RKO (cell line): Measurements from ENCODE around the gene FEM1C.

ENCODE experiments used
- DNase-seq: peaks from one replicate; pipeline ENCODE4 v3.0.0-alpha.2; 2016; ENCODE audit warnings: low spot score

Gene FEM1C

DNA sequence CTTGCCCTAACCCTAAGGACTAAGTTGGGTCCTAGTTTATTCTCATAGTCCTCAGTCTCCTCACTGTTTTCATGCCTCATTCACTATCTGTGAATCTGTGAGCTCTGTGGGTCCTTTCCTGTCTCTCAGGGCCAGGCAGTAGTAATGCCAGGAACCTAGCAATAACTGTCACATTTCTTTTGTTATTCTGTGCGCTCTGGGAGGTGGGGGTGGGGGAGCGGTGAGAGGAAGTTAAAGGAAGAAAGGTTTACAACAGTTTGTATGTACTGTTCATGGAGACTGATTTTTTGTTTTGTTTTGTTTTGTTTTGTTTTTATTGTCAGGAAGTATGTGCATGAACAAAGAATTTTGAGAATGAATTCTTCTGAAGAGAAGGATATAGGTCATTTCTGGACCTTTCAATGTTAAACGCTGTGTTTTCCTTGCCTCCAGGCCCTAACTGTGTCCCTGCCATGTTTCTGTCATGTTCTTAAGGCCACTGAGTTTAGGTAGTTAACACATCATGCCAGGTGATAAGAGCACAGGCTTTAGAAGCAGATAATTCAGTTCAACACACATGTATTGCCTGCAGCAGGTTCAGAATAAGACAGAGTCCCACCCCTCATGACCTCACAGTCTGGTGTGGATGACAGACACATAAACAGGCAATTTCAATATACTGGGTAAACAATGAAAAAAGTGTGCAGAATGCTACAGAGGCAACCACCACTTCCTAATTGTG, 13.3 kb upstream of the FEM1C start:
- DNase-seq, result no peak

DNA sequence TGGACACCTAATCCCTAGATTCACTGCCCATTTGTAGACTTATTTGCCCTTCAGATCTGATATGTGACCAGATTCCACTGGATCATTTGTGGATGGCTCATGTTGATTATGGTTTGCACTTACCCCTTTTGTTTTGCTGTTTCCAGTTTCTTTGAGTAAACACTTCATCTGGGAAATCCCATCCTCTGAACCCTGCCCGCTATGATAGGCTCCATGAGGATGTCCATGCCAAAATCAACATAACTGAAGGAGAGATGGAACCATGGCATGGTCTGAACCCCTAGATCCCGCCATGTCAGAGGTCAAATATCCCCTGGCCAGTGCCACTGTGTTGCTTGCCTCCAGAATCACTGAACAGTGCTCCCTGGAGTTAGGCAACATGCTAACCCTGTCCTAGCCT, 11.7 kb upstream of the FEM1C start:
- no peak for DNase-seq

DNA sequence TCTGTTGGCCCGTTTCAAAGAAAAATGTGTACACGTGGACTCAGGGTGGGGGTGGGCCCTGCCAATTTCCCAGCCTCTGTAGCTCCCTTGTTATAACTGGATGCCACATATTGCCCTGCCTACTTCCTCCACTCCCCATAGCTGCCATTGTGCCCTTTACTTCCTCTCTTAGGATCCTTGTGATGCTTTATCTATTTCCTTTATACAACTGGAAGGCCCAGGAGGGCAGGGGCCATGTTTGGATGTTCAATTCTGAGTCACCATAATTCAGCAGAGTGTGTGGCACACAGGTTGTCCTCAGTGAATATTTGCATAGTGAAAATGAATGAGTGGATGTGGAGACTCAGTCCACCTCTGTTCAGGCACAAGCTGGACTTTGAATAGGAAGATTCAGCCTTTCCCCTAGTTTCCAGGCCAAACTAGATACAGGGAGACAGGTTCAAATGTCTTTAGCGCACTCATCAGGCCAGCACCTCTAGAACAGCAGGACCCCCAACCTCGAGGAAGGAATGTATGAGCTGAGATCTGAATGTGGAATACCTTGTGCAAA, 10.6 kb upstream of the FEM1C start:
- DNase-seq, result no peak

DNA sequence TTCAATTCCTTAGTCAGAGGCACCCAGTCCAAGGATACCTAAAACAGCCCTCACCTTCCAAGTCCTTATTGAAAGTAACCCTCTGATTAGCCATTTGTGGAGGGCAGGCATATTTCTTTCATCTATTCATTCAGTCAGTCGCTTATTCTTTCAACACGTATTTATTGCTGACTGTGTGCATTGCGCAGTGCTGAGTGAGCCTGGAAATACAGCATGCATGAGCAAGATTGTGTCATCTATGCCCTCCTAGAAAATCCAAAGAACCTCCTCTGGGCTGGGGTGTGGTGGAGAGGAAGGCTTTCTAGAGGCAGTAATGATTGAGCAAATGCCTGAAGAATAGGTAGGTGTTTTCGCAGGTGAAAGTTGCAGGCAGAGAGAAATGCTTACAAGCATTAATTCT, 8.5 kb upstream of the FEM1C start:
- DNase-seq, result no peak

DNA sequence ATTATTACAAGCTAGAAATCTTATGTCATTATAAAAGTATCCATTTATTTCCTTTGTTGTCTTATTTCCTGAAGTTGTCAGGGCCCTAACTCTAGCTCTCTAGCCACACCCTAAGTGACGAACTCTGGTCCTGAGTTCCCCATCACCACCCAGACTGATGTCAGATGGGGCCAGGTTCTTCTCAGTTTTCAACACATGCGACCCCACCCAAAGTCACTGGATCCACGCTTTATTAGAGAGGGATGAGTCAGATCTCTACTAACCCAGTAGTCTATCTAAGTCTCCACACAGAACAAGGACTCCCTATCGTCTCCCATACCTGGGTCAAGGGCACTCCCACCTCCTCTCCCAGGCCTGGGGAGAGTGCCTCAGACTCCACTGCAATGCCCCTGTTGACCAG, 6.8 kb upstream of the FEM1C start:
- no peak for DNase-seq

DNA sequence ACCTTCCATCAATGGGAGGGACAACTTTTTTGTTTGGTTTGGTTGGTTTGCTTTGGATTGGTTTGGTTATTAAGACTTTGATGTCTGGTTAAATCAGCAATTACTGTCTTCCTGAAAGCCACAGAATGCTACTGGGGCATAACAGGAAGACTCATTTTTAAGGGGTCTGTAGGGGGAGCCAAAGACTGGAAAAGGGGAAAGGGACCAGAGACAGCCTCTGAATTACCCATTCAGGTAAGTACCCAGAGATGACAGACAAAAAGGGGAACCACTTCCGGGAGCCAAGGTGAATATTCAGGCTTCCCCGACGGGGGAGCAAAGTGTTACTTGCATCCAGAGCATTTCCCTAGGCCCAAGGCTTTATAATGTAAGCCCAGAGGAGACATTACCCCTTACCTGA, 4.6 kb upstream of the FEM1C start:
- no peak for DNase-seq

DNA sequence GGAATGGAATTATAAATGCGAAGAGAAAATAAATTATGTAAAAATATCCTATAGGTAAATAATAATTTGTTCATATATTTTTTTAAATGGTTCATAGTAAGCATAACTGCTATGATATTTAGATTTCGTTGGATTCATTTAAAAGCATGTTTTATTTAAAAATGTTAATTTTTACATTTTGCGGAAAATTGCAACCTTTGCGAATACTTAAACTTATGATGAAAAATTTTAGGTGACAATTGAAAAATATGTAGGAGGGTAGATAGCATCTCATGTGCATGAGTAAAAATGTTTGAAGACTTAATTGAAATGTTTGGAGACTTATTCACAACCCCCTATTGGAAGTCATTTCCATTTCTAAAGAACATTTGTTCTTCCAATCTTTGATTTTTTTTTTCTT, 4.1 kb upstream of the FEM1C start:
- DNase-seq, result no peak

DNA sequence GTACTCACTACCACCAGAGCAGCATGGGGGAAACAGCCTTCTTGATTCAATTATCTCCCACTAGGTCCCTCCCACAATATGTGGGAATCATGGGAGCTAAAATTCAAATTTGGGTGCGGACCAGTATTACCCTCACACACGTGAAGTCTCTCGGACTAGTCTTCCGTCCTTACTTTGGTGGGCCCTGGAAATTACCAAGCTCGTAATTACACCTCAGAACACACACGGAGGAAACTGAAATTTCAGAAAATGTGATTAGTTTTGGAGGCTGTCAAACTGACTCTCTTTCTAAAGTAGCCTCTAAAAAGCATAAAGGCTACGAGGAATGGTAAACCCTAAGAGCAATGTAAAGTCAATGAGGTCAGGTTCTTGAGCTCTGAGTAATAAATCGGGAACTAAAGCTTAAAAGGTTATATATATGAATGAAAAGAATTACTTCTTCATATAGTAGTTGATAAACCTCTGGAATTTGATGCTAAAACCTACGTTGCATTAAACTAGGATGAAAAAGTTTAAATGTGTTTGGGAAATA, 842 bp upstream of the FEM1C start:
- DNase-seq, result no peak

DNA sequence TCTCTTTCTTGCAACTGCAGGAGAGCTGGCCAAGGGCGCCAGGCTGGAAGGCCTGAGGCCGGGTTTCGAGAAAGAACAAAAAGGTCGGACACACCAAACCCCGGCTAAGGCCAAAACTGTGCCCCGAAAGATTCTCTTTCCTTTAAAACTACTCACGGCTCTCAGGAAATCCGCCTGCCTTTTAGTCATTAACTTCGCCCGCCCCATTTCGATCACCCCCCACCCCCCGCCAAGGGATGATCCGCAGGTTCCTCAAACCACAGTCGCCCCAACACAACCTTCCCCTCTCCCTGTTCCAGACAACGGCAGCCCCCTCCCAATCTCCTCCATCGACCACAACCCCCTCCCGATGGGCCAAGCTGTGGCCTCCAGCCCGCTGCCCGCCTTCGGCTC, 536 bp downstream of the FEM1C start:
- peak; percentile 71 for DNase-seq

DNA sequence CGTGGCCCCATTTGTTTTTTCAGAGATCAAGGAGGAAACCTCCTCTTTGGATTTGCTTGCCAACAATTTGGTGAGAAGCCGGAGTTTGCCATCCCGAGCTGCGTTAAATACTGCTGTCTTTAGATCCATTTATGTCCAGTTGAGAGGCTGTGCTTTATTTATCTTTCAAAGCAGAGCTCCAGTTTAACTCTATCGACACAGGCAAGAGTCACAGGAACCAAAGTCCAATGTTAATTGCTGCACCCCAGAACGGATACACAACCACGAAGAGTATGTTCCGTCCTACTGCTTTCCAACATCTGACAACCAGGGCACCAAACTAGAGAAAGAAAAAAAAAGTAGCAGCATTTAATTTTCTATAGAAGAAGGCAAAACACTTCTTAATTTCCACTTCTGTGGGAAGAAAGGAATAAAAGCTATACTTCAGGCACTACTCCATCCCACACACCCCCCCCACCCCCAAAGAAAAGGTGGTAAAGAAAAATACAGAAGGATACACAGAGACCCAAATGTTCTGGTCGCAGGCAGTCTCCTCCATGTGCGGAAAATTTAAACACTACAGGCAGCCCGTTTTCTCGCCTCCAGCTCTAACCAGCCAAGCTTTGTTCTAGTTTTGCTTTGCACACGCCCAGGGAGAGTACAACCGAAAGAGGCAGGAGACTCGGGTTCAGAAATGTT, 1.1 kb downstream of the FEM1C start:
- peak; percentile 65 for DNase-seq

DNA sequence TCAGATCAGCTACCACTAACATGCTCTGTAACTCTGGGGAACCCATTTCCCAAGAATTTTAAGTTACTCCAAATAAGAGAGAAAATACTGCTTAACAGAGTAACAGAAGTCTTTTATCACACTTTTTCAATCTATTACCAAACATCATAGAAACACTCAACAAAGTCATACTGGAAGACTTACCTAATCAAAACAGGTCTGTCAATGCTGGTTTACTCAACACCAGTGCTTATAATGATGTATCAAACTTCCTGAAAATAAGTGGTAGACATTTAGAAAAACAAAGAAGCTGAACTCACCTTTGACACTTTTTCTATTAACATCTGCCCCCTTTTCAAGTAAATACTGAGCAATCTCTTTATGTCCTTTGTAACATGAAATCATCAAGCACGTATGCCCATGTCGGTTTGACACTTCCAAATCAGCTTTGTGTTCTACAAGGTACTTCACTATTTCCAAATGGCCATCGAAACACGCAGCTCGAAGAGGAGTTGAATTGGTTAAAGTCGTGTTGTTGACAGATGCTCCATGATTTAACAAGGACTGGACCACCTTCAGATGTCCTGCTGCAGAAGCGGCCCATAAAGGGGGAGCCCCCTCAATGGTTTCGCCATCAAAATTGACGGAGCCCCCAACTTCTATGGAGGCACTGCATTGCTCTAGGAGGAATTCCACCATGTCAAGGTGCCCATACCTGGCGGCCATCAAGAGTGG, 1.8 kb downstream of the FEM1C start:
- peak; percentile 35 for DNase-seq

DNA sequence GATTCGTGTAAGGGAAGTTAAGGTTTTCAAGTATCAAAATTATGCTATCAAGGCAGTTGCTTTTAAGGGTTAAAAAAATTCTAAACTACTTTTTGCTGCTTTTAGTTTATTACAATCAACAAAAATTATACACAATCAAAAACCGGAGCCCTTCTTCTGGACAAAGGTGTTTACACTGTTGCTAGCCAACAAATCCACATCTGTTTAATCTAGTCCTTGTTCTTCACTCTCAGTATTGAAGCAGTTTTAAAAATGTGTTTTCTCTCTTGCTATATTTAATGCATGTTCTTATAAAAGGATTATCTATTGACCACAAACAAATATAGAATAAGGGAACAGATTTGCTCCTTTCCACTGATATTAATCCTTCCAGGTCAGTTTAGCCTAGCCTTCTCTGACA, 2.5 kb downstream of the FEM1C start:
- DNase-seq, result peak; percentile 37

DNA sequence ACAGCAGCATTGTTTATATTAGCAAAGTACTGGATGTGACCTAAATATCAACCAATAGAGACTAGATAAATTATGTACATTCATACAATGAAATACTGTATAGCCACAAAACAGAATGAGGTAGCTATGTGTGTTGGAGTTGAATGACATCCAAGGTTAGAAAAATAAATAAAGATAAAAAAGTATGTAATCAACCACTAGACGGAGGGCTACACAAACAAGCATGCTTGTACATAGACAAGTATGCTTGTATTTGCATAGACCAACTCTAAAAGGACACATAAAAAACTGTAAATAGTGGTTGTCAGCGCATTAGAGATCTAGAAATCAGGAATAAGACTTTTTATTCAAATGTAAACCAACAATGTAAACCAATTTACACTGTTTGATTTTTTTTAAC, 3.0 kb downstream of the FEM1C start:
- peak; percentile 38 for DNase-seq

DNA sequence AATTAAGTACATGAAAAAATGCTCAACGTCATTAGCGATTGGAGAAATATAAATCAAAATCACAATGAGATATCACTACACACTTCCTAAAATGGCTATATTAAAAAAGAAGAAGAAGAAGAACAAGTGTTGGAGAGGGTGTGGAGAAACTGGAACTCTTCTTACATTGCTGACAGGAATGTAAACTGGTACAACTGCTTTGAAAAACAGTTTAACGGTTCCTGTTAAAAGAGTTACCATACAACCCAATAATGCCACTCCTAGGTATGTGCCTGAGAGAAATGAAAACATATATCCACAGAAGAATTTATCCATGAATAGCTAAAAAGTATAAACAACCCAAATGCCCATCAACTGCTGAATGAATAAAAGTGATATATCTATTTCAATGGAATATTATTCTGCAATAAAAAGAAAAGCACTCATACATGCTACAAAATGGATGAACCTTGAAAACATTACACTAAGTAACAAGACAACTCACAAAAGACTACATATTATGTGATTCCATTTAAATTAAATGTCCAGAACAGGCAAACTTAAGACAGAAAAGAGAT, 9.0 kb downstream of the FEM1C start:
- DNase-seq, result no peak

DNA sequence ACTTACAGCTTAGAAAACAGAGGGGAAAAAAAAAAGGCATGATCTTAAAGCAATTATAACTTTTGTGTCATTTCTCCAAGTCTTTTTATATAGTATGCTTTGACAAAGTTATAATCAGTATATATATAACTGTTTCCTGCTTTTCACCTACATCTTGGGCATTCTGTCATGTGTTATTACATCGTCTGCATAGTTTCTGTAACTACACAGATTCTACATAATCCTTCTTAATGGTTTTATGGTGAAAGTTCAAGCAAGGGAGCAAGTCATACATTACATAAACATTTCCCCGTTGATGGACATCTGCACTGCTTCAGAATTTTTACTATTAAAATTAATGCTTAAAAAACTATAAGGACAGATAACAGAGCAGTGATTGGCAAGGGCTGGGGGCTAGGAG, 12.1 kb downstream of the FEM1C start:
- no peak for DNase-seq

DNA sequence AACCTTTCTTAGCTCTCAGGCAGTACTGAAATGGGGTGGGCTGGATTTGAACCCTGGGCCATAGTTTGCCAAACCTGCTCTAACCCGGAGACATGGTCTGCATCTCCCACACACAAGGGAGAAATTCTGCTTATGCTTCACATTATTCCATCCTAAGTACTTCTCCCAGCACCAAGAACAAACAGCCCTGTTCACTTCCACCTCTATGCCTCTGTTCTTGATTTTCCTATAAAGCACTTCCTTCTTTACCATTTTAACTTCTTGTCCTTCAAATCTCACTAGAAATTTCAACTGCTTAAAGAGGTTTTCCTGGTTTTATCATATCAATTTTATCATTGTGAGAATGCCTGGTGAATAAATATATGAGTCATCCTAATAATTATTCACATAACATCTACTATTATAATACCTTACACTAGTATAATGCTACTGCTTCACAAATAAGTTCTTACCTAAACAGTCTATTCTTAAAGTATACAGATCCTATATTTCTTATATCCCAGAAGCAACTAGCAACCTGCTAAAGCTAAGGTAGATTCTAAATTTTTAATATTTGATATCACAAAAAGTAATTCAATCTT, 12.7 kb downstream of the FEM1C start:
- DNase-seq, result no peak

DNA sequence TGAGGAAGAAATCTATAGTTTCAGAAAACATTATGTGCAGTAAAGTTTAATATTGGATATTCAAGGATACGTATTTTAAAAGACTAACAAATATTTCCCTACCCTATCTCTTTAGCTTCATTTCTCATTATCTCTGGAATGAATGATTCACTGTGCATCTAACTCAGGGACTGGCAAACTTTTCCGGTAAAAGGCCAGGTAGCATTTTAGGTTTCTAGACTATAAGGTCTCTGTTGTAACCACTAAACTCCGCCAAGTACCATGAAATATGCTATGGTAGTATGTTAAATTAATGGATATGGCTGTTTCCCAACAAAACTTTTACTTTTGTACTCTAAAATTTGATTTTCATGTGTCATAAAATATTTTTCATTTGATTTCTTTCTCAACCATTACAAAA, 13.2 kb downstream of the FEM1C start:
- no peak for DNase-seq

DNA sequence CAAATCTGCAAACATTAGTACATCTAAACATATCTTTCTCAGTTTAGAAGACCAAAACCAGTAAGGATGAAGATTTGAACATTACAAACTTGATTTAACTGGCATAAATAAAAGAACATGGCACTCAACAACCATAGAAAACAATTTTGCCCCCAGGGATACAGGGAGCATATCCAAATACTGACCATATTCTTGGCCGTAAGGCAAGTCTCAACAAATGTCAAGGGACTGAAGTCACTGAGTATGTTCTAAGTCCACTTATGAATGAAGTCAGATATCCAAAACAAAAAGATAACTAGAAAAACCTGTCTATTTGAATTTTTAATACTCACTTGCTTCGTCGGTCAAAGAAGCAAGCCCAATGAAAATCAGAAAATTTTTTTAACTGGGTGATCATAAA, 14.1 kb downstream of the FEM1C start:
- no peak for DNase-seq

DNA sequence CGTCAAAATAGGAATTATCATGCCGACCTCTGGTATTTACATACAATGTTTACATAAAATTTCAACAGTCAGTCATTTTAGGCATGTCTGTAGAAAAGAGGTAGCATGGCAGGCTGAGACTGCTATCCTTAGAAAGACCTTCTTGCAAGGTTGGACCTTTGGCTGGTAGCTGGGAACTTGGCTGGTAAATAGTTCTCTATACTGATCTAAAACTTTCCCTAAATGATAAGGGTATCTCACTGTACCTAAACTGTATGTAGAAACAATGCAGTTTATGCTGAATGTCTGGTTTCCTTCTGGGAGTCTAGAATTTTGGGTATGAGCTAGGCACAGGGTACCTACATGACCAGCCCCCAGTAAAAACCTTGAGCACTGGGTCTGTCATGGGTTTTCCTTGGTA, 18.0 kb downstream of the FEM1C start:
- no peak for DNase-seq

DNA sequence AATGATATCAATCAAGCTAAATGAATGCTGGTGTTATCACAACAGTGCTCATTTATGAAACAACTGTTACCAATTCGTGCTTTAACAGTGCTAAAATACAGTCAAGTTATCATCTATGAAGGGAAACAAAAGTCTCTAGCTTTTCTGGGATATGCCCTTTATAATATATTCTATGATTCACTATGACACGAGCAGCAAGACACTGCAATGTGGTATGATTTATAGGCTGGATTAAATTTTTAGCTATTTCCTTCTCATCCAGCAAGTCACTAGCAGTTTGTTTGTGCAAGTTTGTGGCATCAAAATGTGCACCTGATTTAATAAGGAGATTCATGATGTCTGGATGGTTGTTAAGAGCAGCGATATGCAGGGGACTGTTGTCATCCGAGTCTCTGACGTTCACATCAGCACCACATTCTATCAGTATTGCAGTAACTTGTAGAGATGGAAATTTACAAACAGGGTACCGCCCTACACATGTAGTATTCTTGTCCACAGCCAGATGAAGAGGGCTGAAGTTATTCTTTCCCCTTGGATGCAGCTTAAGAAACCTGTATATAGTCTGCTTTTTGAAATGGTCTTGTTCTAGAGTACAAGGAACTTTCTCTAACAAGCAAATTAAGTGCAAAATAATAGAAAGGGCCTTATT, 20.3 kb downstream of the FEM1C start:
- no peak for DNase-seq

DNA sequence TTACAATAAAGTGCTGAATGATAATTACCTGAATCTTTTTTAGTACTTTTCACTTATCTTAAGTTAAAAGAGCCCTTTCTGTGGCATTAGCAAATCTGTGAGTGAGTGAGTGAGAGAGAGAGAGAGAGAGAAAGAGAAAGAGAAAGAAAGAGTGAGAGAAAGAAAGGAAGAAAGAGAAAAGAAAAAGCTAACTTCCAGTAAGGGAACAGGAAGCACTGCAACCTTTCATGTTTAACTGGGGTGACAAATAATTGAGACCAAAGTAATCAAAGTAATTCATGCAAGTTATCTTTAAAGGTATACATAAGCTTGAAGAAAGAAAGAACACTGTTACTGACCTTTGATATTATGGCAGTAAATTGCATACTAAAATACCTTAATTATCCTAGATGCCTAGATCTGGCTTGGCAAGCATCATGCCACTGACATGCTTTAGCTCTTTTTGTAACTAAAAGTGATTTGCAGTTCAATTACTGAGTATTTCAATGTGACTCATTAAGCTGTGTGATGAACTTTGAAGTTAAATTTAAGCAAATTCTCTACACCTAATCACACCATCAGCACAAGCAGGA, 21.7 kb downstream of the FEM1C start:
- no peak for DNase-seq
